Fibroblast of skin of right quadriceps (primary cell): ENCODE data around the gene ZDHHC5.
A peak's percentile ranks its signal among the peaks of the same experiment; 100 is the strongest.

Source experiments
- DNase-seq: peaks from one replicate; pipeline ENCODE4 v3.0.0-alpha.2; 2013

The ZDHHC5 gene

GRCh38 chr11:57735619-57736298 is 67.8 kb downstream of the ZDHHC5 start:
- DNase-seq: no peak

GRCh38 chr11:57741132-57742086 is 73.5 kb downstream of the ZDHHC5 start, which contains the start of gene SELENOH:
Gene SELENOH (plus strand): TSS chr11:57741491. CDS start chr11:57741596, 105 bp downstream.
- peak; percentile 97 for DNase-seq

GRCh38 chr11:57742087-57742452 is 74.2 kb downstream of the ZDHHC5 start:
- DNase-seq: no peak

GRCh38 chr11:57744357-57744756 is 76.4 kb downstream of the ZDHHC5 start:
- no peak for DNase-seq

GRCh38 chr11:57745206-57745605 is 77.3 kb downstream of the ZDHHC5 start:
- DNase-seq: no peak

GRCh38 chr11:57746920-57747319 is 79.0 kb downstream of the ZDHHC5 start:
- DNase-seq: no peak
